HS-27A (cell line): ENCODE measurements around the gene ME3.
"Not testable (repeated sequence)": the region's sequence is repeated elsewhere in the genome, so short reads cannot be mapped to it uniquely, and the experiment has no call there.

Experiments used
- DNase-seq: peaks from one replicate; pipeline ENCODE4 v3.0.0-alpha.2; 2012; ENCODE audit warnings: low read depth, missing footprints

The ME3 gene

DNA sequence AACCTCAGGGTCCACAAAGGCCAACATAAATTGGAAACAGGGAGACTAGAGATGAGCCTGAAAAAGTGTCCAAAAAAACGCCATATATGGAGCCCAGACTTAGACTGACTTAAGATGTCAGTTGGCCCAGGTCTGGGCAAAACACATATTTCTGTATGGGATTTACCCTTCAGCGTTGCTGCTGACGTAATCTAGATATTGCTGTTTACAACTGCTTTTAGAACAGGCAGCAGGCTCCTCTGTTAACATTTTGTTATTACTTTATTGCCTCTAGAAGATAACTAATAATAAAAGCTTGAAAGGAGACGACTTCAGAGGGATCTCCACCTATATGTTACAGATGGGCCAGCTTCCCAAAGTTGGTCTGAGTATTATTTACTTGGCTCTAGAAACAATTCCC, 8.7 kb downstream of the ME3 start:
- DNase-seq, result no peak

DNA sequence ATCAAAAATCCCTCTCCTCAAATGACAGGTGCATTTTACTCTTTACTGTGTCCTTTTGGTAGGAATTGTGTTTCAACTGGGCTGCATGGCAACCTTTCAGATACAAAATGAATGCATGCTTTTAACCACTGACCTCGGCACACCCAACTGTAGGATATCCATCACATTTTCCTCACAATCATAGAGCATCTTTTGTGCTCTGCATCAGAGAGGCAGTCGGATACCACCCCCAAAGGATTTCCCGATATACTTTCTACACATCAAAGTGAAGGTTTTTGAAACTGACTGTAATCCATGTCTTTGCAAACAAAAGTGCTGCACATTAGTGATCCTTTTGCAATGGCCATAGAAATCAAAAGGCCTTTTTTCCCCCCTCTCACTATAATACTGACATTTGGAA, 9.1 kb downstream of the ME3 start:
- no peak for DNase-seq

DNA sequence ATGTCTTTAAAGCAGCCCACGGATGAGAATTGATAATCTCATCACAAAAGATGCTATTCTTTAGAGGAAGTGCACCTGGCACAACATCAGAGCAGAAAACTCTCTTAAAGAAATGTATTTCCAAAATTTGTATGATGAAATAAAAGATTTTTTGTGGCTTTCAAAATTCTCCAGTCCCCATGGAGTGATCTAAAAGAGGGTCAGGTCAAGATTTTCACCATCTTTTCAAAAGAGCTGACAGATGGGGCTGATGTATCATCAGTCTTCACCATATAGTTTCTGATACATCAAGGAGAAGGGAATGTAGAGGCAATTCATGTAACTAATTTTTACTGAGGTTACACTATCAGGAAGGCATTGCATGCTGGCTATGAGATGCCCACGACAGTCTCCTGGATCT, 11.7 kb downstream of the ME3 start:
- DNase-seq, result no peak

DNA sequence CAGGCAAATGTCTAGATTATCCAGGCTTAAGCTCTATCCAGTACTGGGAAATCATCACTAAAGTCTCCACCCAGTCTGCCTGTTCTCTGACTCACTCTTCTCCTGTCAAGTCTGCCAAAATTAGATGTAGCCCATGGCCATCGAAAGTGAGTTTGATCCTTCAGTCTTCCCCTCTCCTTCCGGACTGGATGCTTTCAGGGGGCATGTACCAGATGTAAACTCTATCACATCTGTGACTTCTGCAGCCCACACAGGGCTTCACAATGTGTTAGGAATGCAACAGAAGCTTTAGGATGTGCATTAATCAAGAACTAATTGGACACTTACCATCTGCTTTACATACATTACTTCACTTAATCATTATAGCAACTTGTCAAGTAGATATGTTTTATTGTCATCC, 12.3 kb downstream of the ME3 start:
- no peak for DNase-seq

DNA sequence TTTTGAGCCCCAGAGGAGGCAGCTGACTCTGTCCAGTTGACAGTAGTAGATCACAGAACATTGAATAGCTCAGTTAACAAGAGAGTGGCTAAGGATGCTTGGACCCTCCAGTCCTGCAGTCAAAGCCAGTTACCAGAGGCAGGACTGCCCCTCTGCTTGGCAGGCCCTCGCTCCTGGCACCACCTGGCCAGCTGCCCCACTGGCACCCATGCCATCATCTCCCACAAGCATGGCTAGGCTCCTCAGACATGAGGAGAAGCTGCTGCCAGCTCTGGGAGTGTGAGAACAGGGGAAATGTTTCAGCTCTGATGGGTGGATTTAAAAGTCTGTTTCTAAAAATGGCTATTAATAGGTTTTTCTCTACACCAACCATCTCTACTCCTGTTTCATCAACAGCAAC, 13.9 kb downstream of the ME3 start:
- DNase-seq, result no peak

DNA sequence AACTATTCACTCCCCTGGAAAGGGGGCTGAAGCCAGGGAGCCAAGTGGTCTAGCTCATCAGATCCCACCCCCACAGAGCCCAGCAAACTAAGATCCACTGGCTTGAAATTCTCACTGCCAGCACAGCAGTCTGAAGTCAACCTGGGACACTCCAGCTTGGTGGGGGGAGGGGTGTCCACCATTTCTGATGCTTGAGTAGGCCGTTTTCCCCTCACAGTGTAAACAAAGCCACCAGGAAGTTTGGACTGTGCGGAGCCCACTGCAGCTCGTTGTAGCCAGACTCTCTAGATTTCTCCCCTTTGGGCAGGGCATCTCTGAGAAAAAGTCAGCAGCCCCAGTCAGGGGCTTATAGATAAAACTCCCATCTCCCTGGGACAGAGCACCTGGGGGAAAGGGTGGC, 27.2 kb downstream of the ME3 start:
- DNase-seq, result not testable (repeated sequence)

DNA sequence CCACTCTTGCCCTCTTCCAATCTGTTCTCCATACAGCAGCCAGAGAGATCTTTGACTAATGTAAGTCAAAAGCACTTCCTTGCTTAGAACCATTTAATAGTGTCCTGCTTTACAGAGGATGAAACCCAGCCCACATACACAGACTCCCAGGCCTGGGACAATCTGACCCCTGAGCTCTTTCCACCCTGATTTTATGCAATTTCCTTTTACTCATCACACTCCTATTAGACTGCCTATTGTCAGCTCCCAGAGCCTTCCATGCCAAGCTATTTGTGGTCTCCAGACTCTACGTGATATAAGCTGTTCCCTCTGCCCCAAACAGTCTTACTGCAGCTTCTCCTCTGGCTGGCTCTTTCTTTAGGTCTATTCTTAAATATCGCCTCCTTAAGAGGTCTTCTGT, 28.1 kb downstream of the ME3 start:
- no peak for DNase-seq

DNA sequence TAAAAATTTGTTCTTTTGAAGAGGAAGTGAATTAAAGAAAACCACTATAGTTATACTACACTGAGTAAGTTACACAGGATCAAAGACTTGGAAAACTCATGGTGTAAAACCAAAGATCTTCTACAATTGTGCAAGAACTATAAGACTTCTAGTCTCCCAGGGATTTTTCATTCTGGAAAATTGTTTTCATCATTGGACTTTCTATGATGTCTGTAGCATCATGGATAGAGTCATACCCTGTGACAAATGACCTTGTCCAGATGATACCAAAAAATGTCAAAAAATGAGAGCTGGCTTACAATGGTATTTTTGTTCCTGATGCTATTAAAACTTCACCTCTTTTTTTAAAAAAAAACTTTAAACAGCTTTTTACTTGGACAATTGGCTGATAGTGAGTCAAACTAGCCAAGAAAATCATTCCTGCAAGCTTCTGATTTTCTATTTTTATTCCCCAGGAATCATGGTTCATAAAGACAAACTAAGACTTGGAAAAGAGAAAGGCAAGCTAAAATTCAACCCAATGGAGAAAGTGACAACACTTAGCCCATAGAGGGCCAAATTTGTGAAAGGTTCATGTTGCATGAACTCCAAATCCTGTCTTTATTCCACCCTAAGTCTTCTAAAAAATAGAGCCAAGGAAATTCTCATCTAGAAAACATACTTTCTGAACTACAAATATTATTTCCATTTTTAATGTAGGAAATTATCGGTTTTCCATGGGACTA, 30.7 kb downstream of the ME3 start:
- DNase-seq, result no peak

DNA sequence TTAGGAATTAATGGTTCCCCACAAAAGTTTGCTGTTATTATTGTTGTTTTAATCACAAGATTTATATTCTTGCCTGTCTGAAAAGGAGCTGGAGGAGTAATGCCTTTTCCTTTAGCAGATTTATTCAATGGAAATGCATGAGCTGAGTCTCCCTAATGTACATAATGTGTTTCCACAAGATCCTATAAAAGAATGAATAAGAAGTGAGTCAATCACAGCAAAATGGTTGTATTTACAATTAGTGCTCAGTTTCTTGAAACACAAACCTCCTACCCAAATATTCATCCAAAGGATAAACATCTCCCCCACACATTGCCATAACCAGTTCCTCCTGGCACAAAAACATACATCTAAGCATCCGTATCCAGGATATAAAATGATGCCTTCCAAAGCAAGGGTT, 33.3 kb downstream of the ME3 start:
- DNase-seq, result no peak

DNA sequence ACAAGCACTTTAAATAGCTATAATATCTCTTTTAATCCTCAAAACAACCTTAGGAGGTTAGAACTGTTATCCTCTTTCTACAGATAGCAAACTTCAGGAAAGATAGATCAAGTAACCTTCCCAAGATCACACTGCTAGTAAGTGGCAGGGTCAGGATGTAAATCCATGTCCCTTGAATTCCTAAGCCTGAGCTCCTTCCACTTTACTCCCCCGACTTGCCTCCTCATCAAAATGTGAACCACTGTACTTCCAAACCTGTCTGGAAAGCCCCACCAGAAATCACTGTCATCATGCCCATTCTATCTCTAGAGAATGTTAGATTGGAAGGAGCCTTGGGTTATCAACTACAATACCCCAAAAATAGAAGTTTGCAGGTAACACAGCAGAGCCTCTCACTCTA, 33.7 kb downstream of the ME3 start:
- no peak for DNase-seq

DNA sequence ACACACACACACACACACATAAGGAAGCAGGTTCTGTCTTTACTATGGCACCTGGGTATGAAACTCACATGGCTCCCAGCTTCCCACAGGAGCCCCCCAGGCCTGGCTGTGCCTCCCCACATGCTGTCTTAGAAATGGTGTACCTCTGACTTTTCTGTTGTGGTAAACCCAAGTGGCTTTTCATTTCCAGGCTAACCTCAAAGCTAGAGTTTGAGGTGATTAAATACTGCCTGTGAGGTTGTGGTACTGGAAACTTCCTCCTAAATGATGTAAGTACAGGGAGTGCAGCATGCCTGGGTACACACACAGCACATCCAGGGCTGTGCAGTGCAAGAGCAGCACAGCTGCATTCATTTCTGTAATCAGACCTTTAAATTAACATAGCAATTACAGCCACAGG, 34.4 kb downstream of the ME3 start:
- no peak for DNase-seq

DNA sequence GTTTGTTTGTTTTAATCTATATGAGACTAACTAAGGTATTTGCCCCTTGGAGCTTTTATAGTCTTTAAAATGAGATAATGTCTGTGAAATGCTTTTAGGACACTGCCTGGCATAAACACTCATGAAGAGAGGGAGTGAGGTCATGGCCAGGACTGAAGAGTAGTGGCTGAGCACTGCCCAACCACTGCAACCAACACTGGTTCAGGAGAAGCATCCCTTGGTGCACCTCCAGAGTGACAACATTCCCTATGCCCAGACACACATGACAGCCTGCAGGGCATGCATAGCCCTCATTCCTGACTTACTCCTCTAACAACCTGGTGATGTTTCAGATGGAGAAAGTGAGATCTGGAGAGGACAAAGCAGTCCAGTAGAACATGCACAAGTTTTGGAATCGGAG, 36.1 kb downstream of the ME3 start:
- DNase-seq, result no peak

DNA sequence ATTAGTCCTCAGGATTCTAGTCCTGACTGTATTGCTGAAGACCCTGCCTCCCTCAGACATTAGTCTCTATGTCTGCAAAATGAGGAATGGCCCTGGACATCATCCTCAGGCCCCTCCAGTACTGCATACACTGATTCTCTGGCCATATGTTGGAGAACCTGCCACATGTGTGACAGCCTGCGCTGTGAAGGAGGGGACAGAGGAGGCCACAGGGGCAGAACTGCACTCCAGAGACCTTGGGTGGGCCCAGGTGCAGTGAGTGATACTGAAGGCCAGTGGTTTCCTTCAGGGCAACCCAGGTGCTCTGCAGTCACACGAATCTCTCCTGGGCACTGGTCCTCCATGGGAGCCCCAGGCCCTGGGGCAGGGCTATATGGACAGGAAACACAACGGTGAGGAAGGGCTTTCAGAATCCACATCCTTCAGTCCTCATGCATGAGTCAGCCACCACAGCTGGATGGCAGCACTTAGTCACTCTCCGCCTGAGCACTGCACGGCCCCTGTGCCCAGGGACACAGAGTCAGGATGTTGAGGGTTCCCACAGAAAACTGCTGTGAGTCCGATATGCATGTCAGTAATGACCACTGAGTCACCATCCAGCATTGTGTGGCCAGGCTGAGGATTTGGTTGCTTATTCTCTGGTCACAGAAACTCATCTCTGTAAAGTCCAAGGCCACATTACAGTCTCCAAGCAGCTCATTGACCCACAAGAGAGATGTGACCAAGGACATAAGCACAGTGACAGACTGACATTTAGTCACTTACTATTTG, 39.7 kb downstream of the ME3 start:
- DNase-seq, result peak; percentile 96

DNA sequence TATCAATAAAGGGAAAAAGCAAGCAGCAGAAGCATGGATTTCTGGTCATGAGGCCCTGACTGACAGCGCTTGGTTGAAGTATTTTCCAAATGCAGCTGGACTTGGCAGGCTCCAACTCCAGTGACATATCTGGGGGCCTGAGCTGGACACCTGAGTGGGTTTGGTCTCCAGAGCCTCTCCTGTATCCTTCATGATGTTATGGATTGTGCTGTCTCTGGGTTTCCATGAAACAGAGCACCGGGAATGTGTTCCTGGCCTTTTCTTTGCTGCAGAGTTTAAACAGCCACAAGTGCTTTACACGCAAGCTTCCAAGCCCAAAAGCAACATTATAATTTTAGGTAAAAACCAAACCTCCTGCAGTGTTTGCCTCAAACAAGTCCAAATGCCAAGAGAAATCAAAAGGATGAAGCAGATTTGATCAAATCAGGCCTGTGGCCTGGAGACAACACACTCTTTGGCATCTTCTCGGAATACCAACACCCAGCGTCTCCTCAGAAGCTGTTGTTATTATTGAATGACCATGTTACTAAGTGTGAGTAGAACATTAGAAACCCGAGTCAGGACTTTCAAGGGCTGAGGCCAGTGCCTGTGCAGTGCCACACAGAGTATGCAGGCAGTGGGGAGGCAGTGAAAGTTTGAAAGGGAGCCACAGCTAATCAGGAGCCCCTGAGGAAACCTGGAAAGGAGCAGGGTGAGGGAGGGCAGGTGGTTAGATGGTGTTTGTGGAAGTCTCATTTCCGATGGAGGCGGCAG, 42.0 kb downstream of the ME3 start:
- DNase-seq, result no peak

DNA sequence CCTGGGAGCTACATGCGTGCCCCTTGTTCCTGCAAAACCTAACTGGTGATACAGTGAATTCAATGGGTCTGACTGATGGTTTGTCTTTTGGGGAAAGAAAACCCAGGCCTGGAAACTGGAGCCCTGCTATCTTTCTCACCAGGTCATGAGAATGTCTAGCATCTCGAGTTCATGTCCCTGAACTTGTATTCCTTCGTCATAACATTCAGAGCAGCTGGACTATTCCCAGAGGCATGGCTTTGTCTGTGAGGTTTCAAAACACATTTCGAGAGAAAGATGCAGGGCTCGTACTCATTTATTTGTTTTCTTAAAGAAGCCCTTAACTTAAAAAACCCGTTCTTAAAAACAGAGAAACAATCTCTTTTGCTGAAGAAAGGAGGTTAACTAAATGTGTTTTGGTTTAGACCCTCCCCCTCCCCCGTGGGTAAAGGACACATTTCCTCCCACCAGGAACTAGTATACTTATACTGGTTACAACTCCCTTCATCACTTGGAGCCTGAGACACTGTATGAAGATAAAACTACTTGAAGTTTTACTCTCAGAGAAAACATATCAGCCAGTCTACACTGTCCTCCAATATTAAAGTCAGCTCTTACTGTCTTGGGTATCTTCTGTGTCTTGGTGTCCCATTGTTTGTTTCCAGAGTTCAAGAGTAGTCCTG, 43.2 kb downstream of the ME3 start:
- no peak for DNase-seq

DNA sequence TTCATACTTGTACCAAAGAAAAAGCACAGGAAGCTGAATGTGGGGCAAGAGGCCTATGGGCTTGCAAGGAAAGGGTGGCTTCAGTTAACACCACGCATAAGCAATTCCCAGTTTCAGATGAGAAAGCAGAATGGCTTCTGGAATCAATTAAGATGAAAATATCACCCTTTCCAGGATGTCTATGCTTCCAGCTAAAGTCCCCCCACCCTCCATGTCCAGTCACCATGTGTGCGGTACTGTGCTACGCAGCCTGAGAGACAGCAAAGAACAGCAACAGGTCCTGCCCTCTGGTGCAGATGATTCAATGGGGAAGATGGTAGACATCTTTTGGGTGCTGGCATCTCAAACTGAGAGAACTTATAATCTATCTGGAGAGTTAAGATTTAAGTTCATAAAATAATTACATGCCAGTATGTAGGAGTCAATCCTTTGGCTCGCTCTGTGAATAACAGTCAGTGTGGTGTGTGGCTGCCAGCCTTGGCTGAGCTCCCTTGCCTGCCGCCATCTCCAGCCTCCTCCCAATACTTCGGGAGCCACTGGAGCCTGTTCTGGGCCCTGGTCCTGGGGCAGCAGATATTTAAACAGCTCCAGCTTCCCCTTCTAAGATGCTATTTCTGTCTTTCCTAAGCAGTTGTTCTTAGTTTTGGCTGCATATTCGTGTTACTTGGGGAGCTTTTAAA, 44.5 kb downstream of the ME3 start:
- DNase-seq, result no peak

DNA sequence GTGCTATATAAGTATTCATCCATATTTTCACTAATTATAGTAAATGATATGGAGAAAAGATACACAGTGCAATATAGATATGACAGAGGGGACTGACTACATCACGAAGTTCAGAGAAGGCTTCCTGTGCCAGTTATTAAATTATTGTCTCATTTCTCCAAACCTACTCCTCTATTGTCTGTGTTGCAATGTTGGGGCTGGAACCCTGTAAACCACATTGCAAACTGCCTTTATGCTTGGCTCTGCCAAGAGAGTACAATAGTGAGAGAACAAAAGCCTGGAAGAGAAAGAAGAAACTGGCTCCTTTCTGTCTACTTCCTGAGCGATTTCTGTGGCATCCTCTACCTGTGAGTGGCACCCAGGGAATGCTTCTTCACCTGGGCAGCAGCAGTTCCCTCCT, 46.4 kb downstream of the ME3 start:
- DNase-seq, result no peak

DNA sequence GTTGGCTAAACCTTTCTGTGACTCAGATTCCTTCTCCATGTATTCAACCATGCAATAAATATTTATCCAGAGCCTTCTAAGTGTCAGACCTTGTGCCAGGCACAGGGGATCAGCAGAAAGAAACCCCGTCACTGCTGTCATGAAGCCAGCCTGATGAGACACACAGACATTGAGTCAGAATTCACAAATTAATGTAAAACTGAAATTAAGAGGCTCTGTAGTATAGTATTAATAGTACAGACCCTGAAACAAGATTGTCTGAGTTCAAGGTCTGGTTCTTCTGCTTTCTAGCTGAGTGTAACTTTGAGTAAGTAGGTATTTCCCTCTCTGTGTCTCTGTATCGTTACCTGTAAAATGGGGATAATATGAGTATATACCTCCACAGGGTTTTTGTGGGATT, 46.9 kb downstream of the ME3 start:
- DNase-seq, result no peak

DNA sequence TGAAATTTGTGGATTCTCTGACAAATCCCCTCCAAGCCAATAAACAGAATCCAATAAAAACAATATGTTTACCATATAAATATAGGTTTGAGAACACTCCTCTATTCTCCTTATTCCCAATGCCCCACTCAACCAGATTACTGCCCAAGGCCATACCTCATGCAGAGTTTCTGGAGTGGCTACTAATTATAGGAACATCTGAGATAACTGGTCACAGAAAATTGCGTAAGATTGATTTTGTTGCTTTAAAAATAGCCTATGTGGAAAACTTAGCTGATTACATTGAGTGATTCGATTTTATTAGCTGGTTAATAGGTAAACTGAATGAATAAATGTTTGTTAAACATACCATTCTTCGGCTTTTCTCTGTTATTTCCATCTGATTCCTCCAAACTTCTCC, 48.0 kb downstream of the ME3 start:
- no peak for DNase-seq

DNA sequence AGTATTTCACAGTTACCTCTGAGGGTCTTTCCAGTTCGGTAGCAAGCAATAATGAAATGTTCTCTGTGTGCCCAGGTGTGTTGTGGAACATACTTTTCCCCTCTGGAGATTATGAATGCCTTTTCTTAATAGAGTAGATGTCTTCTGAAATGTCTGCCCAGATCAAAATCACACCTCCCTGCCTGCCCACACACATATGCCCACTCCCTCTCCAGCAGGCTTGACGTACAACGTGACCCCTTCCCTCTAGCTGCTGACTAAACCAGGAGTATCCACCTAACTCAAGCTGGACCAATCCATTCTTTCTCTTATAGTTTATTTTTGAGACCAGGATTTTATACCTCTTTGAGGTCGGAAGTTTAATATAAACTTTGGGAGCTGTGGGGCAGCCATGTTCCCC, 48.7 kb downstream of the ME3 start:
- no peak for DNase-seq

DNA sequence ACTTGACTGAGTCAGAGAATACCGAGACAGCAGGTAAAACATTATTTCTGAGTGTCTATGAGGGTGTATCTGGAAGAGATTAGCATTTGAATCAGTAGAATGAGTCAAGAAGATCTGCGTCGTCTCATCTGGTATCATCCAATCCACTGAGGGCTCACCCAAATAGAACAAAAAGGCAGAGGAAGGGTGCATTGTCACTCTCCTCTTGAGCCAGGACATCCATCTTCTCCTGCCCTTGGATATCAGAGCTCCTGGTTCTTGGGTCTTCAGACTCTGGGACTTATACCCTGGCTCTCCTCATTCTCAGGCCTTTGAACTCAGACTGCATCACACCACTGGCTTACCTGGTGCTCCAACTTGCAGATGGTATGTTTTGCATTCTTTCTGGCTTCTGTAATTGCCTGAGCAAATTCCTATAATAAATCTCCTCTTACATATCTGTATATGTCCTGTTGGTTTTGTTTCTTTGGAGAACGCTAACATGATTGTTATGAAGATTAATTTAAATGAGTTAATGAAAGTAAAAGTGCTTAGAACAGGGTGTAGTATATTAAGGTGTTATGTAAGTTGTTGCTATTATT, 49.3 kb downstream of the ME3 start:
- no peak for DNase-seq

DNA sequence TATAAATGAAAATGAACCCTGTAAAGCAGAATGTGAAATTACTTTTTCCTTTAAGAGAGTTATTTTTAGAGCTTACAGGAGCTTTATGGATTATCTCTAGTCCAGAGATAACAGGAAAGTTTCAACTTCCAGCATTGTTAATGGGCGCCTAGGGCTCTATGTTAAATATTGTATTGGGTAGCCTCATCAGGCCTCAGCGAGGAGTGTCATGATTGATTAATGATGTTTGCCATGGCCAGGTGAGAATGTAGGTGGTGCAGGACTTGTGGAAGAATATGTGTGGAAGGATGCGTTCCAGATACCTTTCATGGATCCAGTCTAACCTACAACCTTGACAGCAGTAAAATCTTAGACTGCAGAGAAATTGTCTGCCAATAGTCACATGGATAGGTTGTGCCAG, 50.6 kb downstream of the ME3 start:
- DNase-seq, result no peak
